GM21528 (cell line): ENCODE data around the gene OPN5.
"Not testable (repeated sequence)": the region's sequence is repeated elsewhere in the genome, so short reads cannot be mapped to it uniquely, and the experiment has no call there.

Experiments used
- ATAC-seq: cut with Tn5 transposase; IDR thresholded peaks from one replicate; pipeline ENCODE4 v1.9.1; 2021; ENCODE audit warnings: mild to moderate bottlenecking, moderate library complexity; ENCODE audit not compliant: unreplicated experiment, low FRiP score

The OPN5 gene

DNA sequence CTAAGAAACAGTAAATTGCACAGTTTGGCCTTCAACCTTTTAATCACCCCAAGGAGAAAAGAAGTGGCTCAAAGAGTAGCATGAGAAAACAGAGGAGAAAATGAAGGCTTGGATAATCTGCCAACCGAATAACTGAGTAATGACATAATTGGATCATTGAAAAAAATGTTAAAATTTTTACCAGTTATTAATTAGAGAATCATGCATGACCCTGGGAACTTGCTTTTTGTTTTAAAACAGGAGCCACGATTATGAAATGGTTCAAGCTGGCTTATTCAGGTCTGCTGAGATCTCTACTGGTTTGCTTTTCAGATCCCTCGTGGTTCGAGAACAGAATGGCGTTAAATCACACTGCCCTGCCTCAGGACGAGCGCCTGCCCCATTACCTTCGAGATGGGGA lies at the start of gene OPN5:
Gene OPN5, plus strand, starts transcription at position 301 of the 400 bp plus-strand sequence. Its CDS starts 35 bp downstream, at position 336.
- ATAC-seq, result no peak

- peak; percentile 75 for ATAC-seq
These were observed 47.8 kb upstream of the OPN5 start for GRCh38 chr6:47733879-47734558.

DNA sequence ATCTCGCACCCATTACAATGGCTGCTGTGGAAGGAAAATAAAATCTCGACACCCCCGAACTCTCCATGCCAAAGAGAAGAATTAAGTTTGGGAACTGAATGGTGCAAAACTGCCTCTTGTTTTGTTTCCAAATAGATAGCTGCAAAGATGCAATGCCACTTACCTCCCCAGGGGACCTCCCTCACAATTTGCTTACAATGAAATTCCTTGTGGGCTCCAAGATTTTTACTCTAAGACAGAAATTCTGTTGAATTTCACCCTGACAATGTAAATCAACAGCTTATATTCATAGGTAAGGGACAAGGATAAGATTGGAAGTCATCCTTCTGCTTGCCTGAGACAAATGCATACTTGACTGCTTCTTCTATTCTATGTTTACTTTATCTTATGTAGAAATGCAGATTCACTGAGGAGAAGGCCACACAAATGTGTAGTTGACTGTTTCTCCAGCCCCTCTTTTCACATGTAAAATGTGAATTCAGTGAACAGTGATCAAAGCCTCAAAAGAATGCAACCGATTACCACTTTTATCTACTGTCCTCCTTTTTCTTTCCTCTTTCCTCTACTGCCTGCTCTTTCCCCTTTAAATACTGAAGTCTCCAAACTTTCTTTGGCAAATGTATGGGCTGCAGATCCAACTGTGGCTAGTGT lies 46.9 kb upstream of the OPN5 start:
- ATAC-seq, result no peak

- no peak for ATAC-seq
These were observed 45.6 kb upstream of the OPN5 start for GRCh38 chr6:47736083-47736700.

- no peak for ATAC-seq
These were observed 44.4 kb upstream of the OPN5 start for GRCh38 chr6:47737406-47737805.

- no peak for ATAC-seq
These were observed 41.1 kb upstream of the OPN5 start for GRCh38 chr6:47740714-47741113.

DNA sequence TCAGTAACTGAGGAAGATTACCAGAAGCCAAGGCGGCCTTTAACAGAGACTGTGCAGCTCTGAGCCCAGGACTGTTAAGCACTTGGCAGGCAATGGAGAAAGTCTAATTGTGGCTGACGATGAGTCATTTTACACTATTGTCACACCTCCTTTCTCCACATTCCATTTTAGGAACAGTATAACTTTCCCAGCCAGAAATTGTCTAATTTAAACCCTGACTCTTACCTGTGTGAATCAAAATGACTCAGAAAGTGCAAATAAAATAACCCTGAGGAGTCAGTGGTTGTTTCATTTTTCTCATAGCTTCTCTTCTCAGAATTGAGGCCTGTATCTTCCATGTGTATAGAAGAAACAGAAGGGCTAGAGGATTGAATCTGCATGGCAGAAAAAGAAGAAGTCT lies 40.0 kb upstream of the OPN5 start:
- ATAC-seq, result no peak

DNA sequence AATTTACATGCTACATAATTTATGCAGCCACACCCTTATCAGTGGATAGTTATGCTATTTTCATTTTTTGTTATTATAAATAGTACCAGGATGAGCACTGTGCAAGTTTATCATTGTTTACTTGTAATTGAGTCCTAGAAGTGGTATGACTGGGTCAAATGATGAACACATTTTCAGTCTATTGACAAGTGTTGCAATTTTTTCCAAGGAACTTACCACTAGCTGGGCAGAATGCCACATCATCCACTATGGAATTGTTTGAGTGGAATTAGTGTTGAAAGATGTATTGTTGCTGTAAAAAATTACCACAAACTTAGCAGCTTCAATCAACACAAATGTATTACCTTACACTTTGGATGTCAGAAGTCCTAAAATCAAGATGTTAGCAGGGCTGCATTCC lies 38.1 kb upstream of the OPN5 start:
- no peak for ATAC-seq

GRCh38 chr6:47745269-47745668 lies 36.6 kb upstream of the OPN5 start:
- ATAC-seq, result not testable (repeated sequence)

DNA sequence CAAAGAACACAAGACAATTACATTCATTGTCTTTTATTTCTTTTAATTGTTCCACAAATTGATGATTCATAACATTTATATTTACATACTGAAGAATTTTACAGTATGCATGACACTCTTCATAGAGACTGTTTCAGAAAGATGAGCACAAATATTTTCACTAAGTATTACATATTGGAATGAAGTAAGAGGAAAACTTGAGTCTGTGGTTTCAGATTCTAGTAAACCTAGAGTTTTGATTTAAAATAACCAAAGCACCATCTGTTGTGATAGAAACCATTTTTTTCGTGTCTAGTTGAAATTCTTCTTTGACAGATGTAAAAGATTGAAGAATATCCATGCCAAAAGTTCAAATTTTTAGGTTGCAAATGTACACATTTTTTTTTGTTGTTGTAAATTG lies 32.1 kb upstream of the OPN5 start:
- ATAC-seq, result no peak

DNA sequence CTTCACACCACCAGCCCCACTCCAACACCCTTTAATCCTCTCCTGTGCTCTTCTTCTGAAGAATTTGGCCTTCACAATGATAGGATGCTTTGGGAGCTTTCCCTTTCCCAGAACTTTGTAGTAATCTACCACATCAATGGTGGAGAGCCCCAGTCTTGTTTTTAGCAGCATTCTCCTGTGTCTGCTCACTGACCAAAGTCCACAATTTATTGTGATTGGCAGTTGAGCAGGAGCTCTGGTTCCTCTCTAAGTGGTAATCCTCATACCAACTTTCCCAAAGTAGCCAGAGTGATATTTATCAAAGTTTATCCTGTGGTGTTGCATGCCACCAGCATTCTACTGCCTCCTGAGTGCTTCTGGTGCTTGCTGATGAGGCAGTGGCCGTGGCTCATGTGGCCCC lies 29.0 kb upstream of the OPN5 start:
- ATAC-seq, result no peak

DNA sequence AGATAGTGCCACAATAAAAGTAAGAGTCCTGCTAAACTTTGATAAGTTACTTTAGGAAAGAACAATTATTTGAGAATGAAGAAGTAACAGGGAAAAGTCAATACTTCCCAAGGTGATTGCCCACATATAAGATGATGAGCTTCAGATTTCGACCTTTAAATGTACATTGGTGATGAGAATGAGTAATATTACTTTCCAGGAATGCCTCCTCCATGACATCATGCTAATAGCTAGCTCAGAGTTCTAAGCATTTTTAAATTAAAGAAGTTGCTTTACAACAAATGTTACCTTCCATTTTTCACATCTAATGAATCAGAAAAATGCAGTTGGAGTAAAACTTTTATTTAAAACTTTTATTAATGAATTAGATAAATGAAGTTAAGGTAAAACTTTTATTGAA lies 22.5 kb upstream of the OPN5 start:
- no peak for ATAC-seq

GRCh38 chr6:47762502-47762901 lies 19.3 kb upstream of the OPN5 start:
- no peak for ATAC-seq

- no peak for ATAC-seq
These were observed 15.4 kb upstream of the OPN5 start for GRCh38 chr6:47766445-47766844.

DNA sequence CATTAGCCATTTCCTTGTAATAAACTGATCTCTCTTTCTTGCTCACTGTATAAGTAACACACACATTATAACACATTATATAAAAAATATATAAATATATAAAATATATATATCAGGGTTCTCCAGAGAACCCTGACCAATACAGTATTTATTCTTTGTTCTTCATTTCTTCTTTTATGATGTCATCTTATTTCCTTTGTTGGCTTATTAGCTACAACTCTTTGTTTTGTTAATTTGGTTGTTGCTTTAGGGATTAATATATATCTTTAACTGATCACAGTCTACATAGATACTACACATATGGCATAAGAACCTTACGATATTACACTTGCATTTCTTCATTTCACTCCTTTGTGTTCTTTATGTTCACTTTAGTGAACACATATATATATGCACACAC lies 14.7 kb upstream of the OPN5 start:
- ATAC-seq, result no peak

GRCh38 chr6:47769982-47770381 lies 11.8 kb upstream of the OPN5 start:
- ATAC-seq, result no peak

DNA sequence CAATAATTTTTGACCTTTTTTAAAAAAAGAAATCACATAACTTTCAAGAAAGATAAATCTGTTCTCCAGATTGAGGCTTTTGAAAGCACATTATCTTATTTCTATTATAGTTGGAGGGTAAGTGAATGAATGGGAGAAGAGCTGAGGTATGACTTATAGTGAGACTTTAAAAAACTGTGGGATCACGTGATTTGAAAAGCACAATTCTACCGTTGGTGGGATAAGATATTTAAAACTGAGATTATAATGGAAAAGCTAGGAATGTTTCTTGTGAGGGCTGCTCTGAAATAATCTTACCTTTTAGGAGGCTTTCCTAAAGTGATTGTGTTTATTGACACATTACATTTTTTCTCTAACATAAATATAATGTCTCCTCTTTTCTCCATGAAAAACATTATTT lies 9.5 kb upstream of the OPN5 start:
- no peak for ATAC-seq

- ATAC-seq, result no peak
These were observed 8.8 kb upstream of the OPN5 start for GRCh38 chr6:47773005-47773404.

DNA sequence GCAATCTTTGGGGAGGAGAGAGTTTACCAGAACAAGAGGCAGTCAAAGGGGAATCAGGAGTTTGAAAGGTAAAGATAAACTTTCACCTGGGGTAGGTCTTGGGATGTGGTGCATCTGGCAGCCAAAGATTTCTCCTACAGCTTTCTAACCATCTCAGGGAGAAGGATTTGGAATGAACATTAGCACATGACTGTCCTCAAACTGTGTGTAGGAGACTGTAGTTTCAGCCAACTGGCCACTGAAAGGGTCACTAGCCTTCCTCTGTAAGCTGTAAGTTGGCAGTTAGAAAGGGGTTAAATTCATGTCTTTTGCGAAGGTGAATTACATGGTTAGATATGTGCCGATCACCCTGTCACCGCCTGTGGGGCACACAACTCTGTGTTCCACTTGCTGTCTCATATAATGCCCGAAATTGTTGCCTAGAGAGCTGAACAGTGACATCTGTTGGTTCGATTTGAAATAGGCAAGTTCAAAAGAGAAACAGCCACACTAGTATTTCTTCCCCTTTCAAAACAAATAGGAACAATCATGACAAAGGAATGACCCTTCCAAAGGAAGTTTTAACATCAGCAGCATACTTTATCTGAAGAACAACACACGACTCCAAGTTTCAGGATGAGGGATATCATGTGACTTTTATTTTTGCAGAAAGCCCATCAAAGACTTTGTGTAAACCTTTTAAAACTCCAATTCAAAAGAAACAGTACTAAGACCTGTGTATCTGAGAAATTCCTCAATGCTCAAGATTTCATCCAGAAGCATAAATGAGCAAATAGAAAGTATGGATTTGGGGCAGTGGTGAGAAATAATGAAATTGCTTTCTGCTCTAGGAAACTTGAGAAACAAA lies 1.1 kb upstream of the OPN5 start:
- ATAC-seq, result peak; percentile 86

- no peak for ATAC-seq
These were observed 3.4 kb downstream of the OPN5 start for GRCh38 chr6:47785182-47785581.
